ENCODE measurements around the gene SSNA1.

SSNA1 gene

DNA sequence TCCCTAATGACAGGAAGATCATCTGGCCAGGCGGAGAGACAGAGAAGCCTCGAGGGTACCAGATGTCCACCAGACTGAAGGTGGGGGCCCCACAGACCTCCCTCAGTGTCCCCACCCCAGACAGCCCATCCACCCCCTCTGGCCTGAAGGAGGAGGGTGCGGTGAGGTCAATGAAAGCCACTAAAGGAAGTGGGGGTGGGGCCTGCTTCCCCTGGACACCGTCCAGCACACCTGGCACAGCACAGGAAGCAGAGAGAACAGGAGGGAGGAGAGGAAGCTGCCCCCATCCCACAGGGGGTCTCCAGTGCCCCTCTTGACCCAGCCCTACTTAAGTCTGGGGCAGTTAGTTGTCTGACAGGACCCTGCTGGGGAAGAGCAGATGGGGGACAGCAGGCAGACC, 29.9 kb upstream of the SSNA1 start:
- Histone ChIP-seq H3K36me3 (ENCODE audit: control insufficient read depth, insufficient read depth, low read length) (no peaks in the 10 kb centered on the region), H3K4me3 (replicated peaks; ENCODE audit: low read depth, low read length) (no peak overlapping the region), H3K27me3 (replicated peaks; ENCODE audit: control insufficient read depth, insufficient read depth, low read length) (no peaks in the 10 kb centered on the region)
- TF ChIP-seq, protein P1, sequence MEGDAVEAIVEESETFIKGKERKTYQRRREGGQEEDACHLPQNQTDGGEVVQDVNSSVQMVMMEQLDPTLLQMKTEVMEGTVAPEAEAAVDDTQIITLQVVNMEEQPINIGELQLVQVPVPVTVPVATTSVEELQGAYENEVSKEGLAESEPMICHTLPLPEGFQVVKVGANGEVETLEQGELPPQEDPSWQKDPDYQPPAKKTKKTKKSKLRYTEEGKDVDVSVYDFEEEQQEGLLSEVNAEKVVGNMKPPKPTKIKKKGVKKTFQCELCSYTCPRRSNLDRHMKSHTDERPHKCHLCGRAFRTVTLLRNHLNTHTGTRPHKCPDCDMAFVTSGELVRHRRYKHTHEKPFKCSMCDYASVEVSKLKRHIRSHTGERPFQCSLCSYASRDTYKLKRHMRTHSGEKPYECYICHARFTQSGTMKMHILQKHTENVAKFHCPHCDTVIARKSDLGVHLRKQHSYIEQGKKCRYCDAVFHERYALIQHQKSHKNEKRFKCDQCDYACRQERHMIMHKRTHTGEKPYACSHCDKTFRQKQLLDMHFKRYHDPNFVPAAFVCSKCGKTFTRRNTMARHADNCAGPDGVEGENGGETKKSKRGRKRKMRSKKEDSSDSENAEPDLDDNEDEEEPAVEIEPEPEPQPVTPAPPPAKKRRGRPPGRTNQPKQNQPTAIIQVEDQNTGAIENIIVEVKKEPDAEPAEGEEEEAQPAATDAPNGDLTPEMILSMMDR (IDR thresholded peaks at IDR 0.05; ENCODE audit: insufficient read depth, low read length, poor library complexity, severe bottlenecking) = no peak
- no peak for DNase-seq (ENCODE audit: extremely low read depth, insufficient read length)

DNA sequence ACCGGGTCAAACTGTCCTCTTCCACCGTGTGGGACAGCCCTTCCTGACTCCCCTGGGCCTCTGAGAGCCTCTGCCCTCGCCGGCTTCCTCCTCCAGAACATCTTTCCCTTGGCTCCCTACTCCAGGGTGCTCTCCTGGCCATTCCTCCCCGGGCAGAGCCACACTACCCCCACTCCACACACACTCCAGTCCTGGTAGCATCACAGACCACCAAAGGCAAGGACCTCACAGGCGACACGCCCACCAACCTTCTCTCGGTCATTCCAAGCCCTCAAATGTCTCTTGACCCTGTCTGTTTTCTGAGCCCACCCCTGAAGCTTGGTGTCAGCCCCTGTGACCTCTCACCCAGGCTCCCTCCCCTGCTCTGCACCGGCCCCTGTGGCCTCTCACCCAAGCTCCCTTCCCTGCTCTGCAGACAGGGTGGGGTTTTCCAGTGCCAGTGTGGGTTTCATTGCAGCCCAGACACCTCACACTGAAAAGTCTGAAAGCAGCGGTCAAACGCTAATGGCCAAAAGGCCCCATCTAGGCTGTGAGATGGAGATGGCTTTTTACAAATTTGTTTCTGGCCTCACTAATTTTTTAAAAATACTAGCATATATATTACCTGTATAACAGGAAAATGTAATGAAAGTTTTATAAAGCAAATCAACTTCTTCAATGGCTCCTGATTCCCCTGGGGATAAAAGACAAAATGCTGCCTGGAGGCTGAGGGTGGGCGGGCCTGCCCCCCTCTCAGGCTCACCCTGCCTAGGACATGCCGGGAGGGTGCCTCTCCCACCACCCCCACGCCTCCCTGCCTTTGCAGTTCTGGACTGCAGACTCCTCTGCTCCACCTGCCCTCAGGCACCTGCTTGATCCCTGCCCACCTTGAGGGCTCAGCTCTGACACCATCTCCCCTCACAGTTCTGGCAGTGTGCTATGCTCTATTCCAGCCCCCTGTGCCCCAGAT, 29.1 kb upstream of the SSNA1 start:
- TF ChIP-seq, protein P1 (IDR thresholded peaks at IDR 0.05; ENCODE audit: insufficient read depth, low read length, poor library complexity, severe bottlenecking) = no peak
- no peaks in the 10 kb centered on the region for H3K27me3 ChIP-seq (replicated peaks; ENCODE audit: control insufficient read depth, insufficient read depth, low read length)
- no peak for DNase-seq (ENCODE audit: extremely low read depth, insufficient read length)

DNA sequence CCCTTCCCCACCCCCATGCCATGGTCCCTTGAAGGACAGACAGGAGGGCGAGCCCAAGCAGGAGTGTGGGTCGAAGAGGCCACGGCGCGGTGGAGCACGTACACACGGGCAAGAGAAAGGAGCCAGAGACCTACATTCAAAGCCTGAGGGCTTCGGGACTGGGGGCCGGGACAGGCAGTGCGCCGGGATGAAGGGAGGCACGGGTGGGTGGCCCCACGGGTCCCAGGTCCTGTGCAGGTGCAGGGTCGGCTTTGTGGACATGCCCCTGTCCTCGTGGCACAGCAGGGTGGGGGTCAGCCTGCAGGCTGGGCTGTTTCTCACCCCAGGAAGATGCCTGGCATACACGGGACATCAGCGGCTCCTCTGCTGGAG, 28.4 kb upstream of the SSNA1 start:
- Histone ChIP-seq H3K36me3 (ENCODE audit: control insufficient read depth, insufficient read depth, low read length) (no peaks in the 10 kb centered on the region), H3K4me3 (replicated peaks; ENCODE audit: low read depth, low read length) (no peak overlapping the region), H3K27me3 (replicated peaks; ENCODE audit: control insufficient read depth, insufficient read depth, low read length) (no peaks in the 10 kb centered on the region)
- DNase-seq (ENCODE audit: extremely low read depth, insufficient read length) = no peak
- TF ChIP-seq, protein P1 (IDR thresholded peaks at IDR 0.05; ENCODE audit: insufficient read depth, low read length, poor library complexity, severe bottlenecking) = no peak

More for the DNA sequence above, 29.1 kb upstream of the SSNA1 start:
- H3K4me3 ChIP-seq (replicated peaks; ENCODE audit: low read depth, low read length) = no peak overlapping the region
- no peaks in the 10 kb centered on the region for H3K36me3 ChIP-seq (ENCODE audit: control insufficient read depth, insufficient read depth, low read length)

DNA sequence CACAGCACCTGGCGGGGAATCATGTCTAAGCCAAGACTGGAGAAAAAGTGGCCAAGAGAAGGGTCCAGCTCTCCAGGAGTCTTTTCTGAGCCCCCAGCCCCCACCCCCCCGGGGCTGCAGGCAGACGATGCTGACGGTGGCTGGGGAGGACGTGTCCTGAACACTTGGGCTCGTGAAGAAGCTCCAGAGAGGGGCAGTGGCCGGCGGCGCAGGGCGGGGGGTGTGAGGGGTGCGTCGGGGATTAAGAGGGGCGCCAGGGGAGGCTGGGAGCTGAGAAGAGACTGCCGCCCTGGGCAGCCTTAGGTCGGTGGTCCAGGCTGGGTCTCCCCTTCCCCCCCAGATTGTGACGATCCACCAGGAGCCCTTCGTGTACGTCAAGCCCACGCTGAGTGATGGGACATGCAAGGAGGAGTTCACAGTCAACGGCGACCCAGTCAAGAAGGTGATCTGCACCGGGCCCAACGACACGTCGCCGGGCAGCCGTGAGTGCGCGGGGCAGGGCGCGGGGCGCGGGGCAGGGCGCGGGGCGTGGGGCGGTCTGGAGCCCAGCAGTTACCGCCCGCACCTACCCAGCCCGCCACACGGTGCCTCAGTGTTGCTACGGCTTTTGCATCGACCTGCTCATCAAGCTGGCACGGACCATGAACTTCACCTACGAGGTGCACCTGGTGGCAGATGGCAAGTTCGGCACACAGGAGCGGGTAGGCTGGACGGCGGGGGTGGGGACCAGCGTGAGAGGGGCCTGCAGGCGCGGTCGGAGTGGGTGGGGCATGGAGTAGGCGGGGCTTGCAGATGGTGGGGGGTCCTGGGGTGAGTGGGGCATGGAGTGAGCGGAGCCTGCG, 27.5 kb upstream of the SSNA1 start:
- DNase-seq (ENCODE audit: extremely low read depth, insufficient read length) = no peak
- H3K27me3 ChIP-seq (replicated peaks; ENCODE audit: control insufficient read depth, insufficient read depth, low read length) = no peaks in the 10 kb centered on the region
- no peak overlapping the region for H3K4me3 ChIP-seq (replicated peaks; ENCODE audit: low read depth, low read length)
- TF ChIP-seq, protein P1 (IDR thresholded peaks at IDR 0.05; ENCODE audit: insufficient read depth, low read length, poor library complexity, severe bottlenecking) = no peak
- no peaks in the 10 kb centered on the region for H3K36me3 ChIP-seq (ENCODE audit: control insufficient read depth, insufficient read depth, low read length)

DNA sequence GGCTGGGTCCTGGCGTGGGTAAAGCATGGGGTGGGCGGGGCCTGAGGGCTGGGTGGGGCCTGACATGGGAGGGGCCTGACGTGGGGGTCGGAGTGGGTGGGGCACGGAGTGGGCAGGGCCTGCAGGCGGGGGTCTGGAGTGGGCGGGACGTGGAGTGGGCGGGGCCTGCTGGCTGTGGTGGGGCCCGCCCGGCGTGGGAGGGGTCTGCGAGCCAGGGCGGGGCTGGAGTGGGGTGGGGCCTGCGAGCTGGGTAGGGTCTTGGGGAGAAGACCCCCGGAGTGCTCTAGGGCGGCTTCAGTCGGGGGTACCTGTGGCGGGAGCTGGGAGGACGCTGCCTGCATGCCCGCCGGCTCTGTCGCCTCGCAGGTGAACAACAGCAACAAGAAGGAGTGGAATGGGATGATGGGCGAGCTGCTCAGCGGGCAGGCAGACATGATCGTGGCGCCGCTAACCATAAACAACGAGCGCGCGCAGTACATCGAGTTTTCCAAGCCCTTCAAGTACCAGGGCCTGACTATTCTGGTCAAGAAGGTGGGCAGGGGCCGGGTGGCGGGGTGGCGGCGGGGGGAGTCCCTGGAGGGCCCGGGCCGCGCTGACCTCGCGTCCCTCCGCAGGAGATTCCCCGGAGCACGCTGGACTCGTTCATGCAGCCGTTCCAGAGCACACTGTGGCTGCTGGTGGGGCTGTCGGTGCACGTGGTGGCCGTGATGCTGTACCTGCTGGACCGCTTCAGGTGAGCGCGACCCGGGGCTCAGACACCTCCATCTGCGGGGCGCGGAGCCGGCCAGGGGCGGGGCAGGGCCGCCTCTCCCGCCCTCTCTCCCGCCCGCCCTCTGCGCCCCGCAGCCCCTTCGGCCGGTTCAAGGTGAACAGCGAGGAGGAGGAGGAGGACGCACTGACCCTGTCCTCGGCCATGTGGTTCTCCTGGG, 26.7 kb upstream of the SSNA1 start:
- H3K36me3 ChIP-seq (ENCODE audit: control insufficient read depth, insufficient read depth, low read length) = no peaks in the 10 kb centered on the region
- TF ChIP-seq, protein P1 (IDR thresholded peaks at IDR 0.05; ENCODE audit: insufficient read depth, low read length, poor library complexity, severe bottlenecking) = no peak
- no peak overlapping the region for H3K4me3 ChIP-seq (replicated peaks; ENCODE audit: low read depth, low read length)
- DNase-seq (ENCODE audit: extremely low read depth, insufficient read length) = no peak
- no peaks in the 10 kb centered on the region; the same call in 1 of the 2 replicates for H3K27me3 ChIP-seq (replicated peaks; ENCODE audit: control insufficient read depth, insufficient read depth, low read length)
